ENCODE data around the gene CNTNAP2. TPM values are rescaled to one million over a fixed set of nuclear protein-coding genes. Genes with fewer than 3 reads are reported as not detected.

CNTNAP2 gene
- total RNA-seq, 1 donor from 2014 or later, result 0.27 TPM

DNA sequence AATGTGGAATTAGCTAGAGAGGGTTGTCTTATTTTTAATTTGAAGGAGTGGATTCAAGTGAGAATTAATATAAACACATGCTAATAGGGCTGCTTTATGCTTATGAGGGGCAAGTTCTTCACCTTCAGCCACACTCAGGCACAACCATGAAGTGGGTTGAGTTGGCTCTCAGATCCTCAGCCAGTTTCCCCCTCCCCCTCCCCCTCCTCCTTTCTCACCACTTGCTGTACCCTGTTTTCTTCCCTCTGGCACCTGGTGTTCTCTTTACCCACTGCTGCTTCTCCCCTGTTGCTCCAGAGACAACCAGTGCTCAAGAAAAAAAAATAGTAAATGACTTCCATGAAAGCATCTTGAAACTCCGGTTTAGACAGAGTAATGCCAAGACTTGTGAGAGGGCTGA, 1083.3 kb downstream of the CNTNAP2 start:
- Mint-ChIP-seq H3K27me3 (ENCODE audit: low read depth) (no peaks in the 10 kb centered on the region), H3K36me3 (ENCODE audit: low read depth) (no peaks in the 10 kb centered on the region), H3K4me3 (ENCODE audit: unreplicated experiment) (no peak overlapping the region), H3K4me1 (ENCODE audit: low read depth) (no peaks in the 10 kb centered on the region), H3K9me3 (ENCODE audit: low read depth) (peaks cover 4% of the 10 kb centered on the region), H3K27ac (ENCODE audit: unreplicated experiment) (no peak overlapping the region)
- TF ChIP-seq, protein P1, sequence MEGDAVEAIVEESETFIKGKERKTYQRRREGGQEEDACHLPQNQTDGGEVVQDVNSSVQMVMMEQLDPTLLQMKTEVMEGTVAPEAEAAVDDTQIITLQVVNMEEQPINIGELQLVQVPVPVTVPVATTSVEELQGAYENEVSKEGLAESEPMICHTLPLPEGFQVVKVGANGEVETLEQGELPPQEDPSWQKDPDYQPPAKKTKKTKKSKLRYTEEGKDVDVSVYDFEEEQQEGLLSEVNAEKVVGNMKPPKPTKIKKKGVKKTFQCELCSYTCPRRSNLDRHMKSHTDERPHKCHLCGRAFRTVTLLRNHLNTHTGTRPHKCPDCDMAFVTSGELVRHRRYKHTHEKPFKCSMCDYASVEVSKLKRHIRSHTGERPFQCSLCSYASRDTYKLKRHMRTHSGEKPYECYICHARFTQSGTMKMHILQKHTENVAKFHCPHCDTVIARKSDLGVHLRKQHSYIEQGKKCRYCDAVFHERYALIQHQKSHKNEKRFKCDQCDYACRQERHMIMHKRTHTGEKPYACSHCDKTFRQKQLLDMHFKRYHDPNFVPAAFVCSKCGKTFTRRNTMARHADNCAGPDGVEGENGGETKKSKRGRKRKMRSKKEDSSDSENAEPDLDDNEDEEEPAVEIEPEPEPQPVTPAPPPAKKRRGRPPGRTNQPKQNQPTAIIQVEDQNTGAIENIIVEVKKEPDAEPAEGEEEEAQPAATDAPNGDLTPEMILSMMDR (IDR thresholded peaks at IDR 0.05), result no peak
- DNase-seq (ENCODE audit: low spot score), result no peak

DNA sequence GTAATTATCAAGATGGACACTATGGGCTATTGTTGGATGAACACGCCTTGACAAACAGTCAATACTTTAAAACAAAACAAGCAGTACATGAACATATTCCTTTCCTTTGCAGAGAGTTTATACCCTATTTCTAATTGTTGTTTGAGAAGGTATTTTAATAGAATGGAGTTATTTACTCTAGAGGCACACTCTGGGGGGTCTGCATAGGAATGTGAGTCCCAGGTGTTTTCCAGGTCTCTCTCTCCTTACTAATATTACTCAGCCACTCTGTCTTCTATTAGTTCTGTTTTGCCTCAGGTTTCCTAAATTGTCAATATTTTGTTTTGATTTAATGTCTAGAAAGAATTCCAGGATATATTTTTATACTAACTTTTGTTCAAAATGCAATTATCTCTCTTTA, 1091.4 kb downstream of the CNTNAP2 start:
- Mint-ChIP-seq H3K36me3 (ENCODE audit: low read depth) (peaks cover 3% of the 10 kb centered on the region), H3K4me3 (ENCODE audit: unreplicated experiment) (no peak overlapping the region), H3K9me3 (ENCODE audit: low read depth) (peaks cover 20% of the 10 kb centered on the region), H3K27me3 (ENCODE audit: low read depth) (no peaks in the 10 kb centered on the region), H3K27ac (ENCODE audit: unreplicated experiment) (no peak overlapping the region), H3K4me1 (ENCODE audit: low read depth) (no peaks in the 10 kb centered on the region)
- TF ChIP-seq, protein P1 (IDR thresholded peaks at IDR 0.05), result no peak
- no peak for DNase-seq (ENCODE audit: low spot score)

DNA sequence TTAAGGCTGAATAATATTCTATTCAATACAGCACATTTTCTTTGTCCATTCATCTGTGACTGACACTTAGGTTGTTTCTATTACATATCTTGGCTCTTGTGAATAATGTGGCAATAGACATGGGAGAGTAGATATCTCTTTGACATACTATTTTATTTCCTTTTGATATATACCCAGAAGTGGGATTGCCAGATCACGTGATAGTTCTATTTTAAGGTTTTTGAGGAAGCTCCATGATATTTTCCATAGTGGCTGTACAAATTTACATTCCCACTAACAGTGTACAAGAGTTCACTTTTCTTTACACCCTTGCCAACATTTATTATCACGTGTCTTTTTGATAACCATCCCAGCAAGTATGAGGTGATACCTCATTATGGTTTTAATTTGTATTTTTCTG, 1114.7 kb downstream of the CNTNAP2 start:
- Mint-ChIP-seq H3K4me3 (ENCODE audit: unreplicated experiment) (no peak overlapping the region), H3K27me3 (ENCODE audit: low read depth) (no peaks in the 10 kb centered on the region), H3K27ac (ENCODE audit: unreplicated experiment) (no peak overlapping the region), H3K4me1 (ENCODE audit: low read depth) (no peaks in the 10 kb centered on the region), H3K9me3 (ENCODE audit: low read depth) (peaks cover 4% of the 10 kb centered on the region), H3K36me3 (ENCODE audit: low read depth) (no peaks in the 10 kb centered on the region)
- TF ChIP-seq, protein P1 (IDR thresholded peaks at IDR 0.05), result no peak
- no peak for DNase-seq (ENCODE audit: low spot score)

DNA sequence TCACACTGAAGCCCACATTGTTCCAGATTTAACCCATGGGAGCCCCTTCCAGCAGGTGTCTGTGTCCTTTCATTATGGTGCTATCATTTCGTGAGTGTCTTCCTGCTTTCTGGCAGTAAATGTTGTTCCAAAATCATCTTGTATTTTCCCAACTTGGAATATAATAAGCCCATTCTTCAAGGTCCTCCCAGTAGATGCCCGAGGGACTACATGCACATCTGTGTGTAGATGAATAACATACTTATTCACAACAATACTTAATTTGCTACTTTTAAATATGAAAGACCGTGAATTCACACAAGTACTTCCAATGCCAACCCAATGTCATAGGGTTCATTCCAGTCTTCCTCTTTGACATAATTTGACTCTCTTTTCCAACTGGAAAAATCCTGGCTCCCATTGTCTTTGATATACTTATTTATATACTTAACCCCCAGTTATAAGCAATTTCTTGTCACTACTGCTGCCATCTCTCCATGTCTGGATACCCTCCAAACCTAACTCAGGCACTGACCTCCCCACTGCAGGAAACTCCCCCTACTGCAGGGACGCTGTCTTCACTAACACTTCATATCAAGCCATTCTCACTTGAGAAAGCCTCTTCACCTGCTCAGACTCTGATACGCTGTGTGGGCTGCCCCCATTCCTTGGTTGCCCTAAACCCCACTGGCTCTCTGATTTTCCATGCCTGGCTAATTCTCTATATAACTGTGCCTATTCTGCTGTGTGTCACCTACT, 1119.2 kb downstream of the CNTNAP2 start:
- no peak for DNase-seq (ENCODE audit: low spot score)
- Mint-ChIP-seq H3K4me3 (ENCODE audit: unreplicated experiment) (no peak overlapping the region), H3K4me1 (ENCODE audit: low read depth) (no peaks in the 10 kb centered on the region), H3K9me3 (ENCODE audit: low read depth) (peaks cover 4% of the 10 kb centered on the region), H3K27ac (ENCODE audit: unreplicated experiment) (no peak overlapping the region), H3K36me3 (ENCODE audit: low read depth) (no peaks in the 10 kb centered on the region), H3K27me3 (ENCODE audit: low read depth) (no peaks in the 10 kb centered on the region)
- TF ChIP-seq, protein P1 (IDR thresholded peaks at IDR 0.05), result no peak

DNA sequence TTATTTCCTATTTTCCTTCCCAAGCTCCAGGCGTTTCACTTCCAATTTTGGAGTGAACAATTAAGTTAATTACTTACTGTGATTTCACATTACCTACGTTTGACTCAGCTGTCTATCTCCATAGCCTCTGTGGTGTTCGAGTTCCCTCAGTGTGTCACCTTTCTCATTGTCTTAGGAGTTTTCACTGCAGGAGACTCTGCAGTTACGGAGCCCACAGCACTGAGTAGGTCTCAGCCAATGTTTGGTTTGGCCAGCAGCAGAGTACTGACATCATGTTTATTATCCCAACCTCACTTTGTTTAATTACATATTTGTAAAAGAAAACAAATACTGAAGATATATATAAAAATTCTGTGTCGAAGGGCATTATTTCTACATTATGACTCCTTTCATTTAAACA, 1123.9 kb downstream of the CNTNAP2 start:
- H3K36me3 Mint-ChIP-seq (ENCODE audit: low read depth), result no peaks in the 10 kb centered on the region
- no peak overlapping the region for H3K27ac Mint-ChIP-seq (ENCODE audit: unreplicated experiment)
- DNase-seq (ENCODE audit: low spot score), result no peak
- H3K4me1 Mint-ChIP-seq (ENCODE audit: low read depth), result no peaks in the 10 kb centered on the region
- no peaks in the 10 kb centered on the region for H3K9me3 Mint-ChIP-seq (ENCODE audit: low read depth)
- no peaks in the 10 kb centered on the region for H3K27me3 Mint-ChIP-seq (ENCODE audit: low read depth)
- no peak overlapping the region for H3K4me3 Mint-ChIP-seq (ENCODE audit: unreplicated experiment)
- TF ChIP-seq, protein P1 (IDR thresholded peaks at IDR 0.05), result no peak
